HepG2 (cell line): Measurements from ENCODE around the gene R3HDM4. TPM values are rescaled to one million over a fixed set of nuclear protein-coding genes. Genes with fewer than 3 reads are reported as not detected.

Source experiments
- ATAC-seq: fragments of 200-7000 bp; cut with Tn5 transposase; 3 replicates; pipeline ENCODE4 v1.9.1; 2020; ENCODE audit warnings: mild to moderate bottlenecking, moderate library complexity
- BruUV-seq: library from RNA; stranded (reverse); fragments of 400-500 nt; replicated peaks from 2 replicates; lab custom pipeline; 2021; lab: Mats Ljungman, UMichigan
- CTCF ChIA-PET: fragments of 300-600 bp; formaldehyde crosslinking; extraction: SDS; loops from one replicate; lab custom pipeline; 2021; ENCODE audit warnings: low total read pairs, inconsistent platforms, low intra/inter-chr PET ratio; lab: Yijun Ruan, JAX
- POLR2A ChIA-PET: fragments of 350-600 bp; sonication (Branson Sonifier 250); formaldehyde crosslinking; loops from one replicate; lab custom pipeline; 2020; ENCODE audit warnings: antibody characterized with exemption, inconsistent platforms; lab: Yijun Ruan, JAX
- DNase-seq: peaks from one replicate; pipeline ENCODE4 v3.0.0-alpha.2; 2015; ENCODE audit warnings: low spot score
- FAIRE-seq: peaks from 3 replicates; lab custom pipeline; 2011; peaks lifted over from hg19 to GRCh38; lab: Jason Lieb, UNC
- H2AFZ ChIP-seq: one replicate; pipeline ENCODE4 v1.6.1; 2011; ENCODE audit warnings: low read length, inconsistent platforms
- H3K27ac ChIP-seq: fragments of 300-600 bp; 3 replicates; pipeline ENCODE4 v1.8.0; 2011; ENCODE audit warnings: mixed run types, mild to moderate bottlenecking, mixed read lengths, low read length, inconsistent platforms; ENCODE audit not compliant: insufficient read depth; ENCODE audit errors: extremely low read length
- H3K27me3 ChIP-seq, 2 experiments: fragments of 200-600 bp in 1 of 2; 2 replicates in 1 of 2; 3 replicates in 1 of 2; pipeline versions ENCODE4 v1.6.0 to v1.8.0; 2011; ENCODE audit warnings: low read length in 2 of 2, mild to moderate bottlenecking in 2 of 2, moderate library complexity in 2 of 2, inconsistent platforms in 1 of 2; ENCODE audit not compliant: insufficient read depth in 2 of 2, control insufficient read depth in 1 of 2
- H3K36me3 ChIP-seq, 2 experiments: fragments of 200-600 bp in 1 of 2; replicated peaks in 1 of 2; 2 replicates in 1 of 2; 3 replicates in 1 of 2; pipeline versions ENCODE4 v1.5.1 to v1.8.0; 2011; ENCODE audit warnings: low read length in 2 of 2, inconsistent platforms in 1 of 2; ENCODE audit not compliant: insufficient read depth in 2 of 2, control insufficient read depth in 1 of 2
- H3K4me1 ChIP-seq: 2 replicates; pipeline ENCODE4 v1.5.1; 2012; ENCODE audit warnings: low read length, inconsistent platforms; ENCODE audit not compliant: insufficient read depth
- H3K4me2 ChIP-seq: 2 replicates; pipeline ENCODE4 v1.6.0; 2011; ENCODE audit warnings: low read depth, low read length, inconsistent platforms
- H3K4me3 ChIP-seq, 3 experiments: fragments of 200-600 bp in 1 of 3; sonication (generic), shearing (Covaris generic) in 1 of 3; replicated peaks in 1 of 3; 2 replicates each; pipeline ENCODE4 v1.5.1; 2011 to 2016; ENCODE audit warnings: low read length in 3 of 3, inconsistent platforms in 2 of 3, low read depth in 2 of 3, mild to moderate bottlenecking in 2 of 3, control low read depth in 1 of 3, mixed read lengths in 1 of 3; ENCODE audit not compliant: insufficient read depth in 1 of 3
- H3K79me2 ChIP-seq: one replicate; pipeline ENCODE4 v1.6.1; 2011; ENCODE audit warnings: low read length, inconsistent platforms; ENCODE audit not compliant: insufficient read depth
- H3K9ac ChIP-seq: 2 replicates; pipeline ENCODE4 v1.6.0; 2011; ENCODE audit warnings: mild to moderate bottlenecking, low read depth, low read length, inconsistent platforms; ENCODE audit not compliant: insufficient read depth
- H3K9me3 ChIP-seq: 2 replicates; pipeline ENCODE4 v1.5.1; 2012; ENCODE audit warnings: mild to moderate bottlenecking, low read length
- H4K20me1 ChIP-seq: 2 replicates; pipeline ENCODE4 v1.6.0; 2011; ENCODE audit warnings: inconsistent platforms, mild to moderate bottlenecking, low read length, moderate library complexity; ENCODE audit not compliant: insufficient read depth
- MXI1 ChIP-seq: IDR thresholded peaks from 3 replicates; pipeline ENCODE4 v1.6.1; 2012; ENCODE audit warnings: low read depth, low read length, inconsistent platforms, borderline replicate concordance
- REXO4 ChIP-seq: sonication (generic); formaldehyde crosslinking; IDR thresholded peaks from 2 replicates; pipeline ENCODE4 v1.8.0; 2022; ENCODE audit warnings: missing genetic modification reagents, mild to moderate bottlenecking, borderline replicate concordance
- RFX1 ChIP-seq: fragments of 450-650 bp; IDR thresholded peaks from 2 replicates; pipeline ENCODE4 v1.6.1; 2017
- RFX3 ChIP-seq: IDR thresholded peaks from 2 replicates; pipeline ENCODE4 v1.6.1; 2016; ENCODE audit warnings: missing biosample characterization, missing genetic modification reagents
- SAP130 ChIP-seq: IDR thresholded peaks from 2 replicates; pipeline ENCODE4 v1.6.1; 2016; ENCODE audit warnings: low read depth
- SCMH1 ChIP-seq: sonication (generic); formaldehyde crosslinking; IDR thresholded peaks from 2 replicates; pipeline ENCODE4 v1.9.0; 2021; ENCODE audit warnings: missing genetic modification reagents, mild to moderate bottlenecking, borderline replicate concordance
- STAG1 ChIP-seq: sonication (generic); formaldehyde crosslinking; IDR thresholded peaks from 2 replicates; pipeline ENCODE4 v1.4.0; 2020; ENCODE audit warnings: missing genetic modification reagents
- ZKSCAN5 ChIP-seq: sonication (generic); formaldehyde crosslinking; IDR thresholded peaks from 2 replicates; pipeline ENCODE4 v1.5.1; 2020; ENCODE audit warnings: mild to moderate bottlenecking, missing genetic modification reagents
- ZNF329 ChIP-seq: sonication (generic); formaldehyde crosslinking; IDR thresholded peaks from 2 replicates; pipeline ENCODE4 v1.9.0; 2021; ENCODE audit warnings: low read depth, mild to moderate bottlenecking, missing genetic modification reagents
- ZNF430 ChIP-seq: sonication (generic); formaldehyde crosslinking; IDR thresholded peaks from 2 replicates; pipeline ENCODE4 v1.9.0; 2021; ENCODE audit warnings: mild to moderate bottlenecking, missing genetic modification reagents
- ZNF788 ChIP-seq: sonication (generic); formaldehyde crosslinking; IDR thresholded peaks from 2 replicates; pipeline ENCODE4 v1.5.0; 2020; ENCODE audit warnings: mild to moderate bottlenecking, missing genetic modification reagents, borderline replicate concordance
- WGBS: methylation state at CpG from one replicate; pipeline ENCODE4 v1.1.6; 2017; ENCODE audit warnings: low lambda C conversion rate; 5-methylcytosine and 5-hydroxymethylcytosine counted together
- in situ Hi-C: cut with HindIII; loops from 2 replicates; pipeline ENCODE4 v1.10.0; 2017; ENCODE audit warnings: low pct_unique_long_range_greater_than_20kb; ENCODE audit not compliant: extremely low pct_ligation_motif_present
- intact Hi-C: fragments of 100-400 bp; cut with micrococcal nuclease; formaldehyde crosslinking; loops from one replicate; pipeline ENCODE4 v1.10.0; 2022; ENCODE audit not compliant: unreplicated experiment
- polyA plus RNA-seq, 8 experiments: library from polyadenylated mRNA; depleted of rRNA in 3 of 8; stranded (reverse) in 7 of 8; unstranded in 1 of 8; fragments of >200 nt; fragmentation: Illumina TruSeq in 4 of 8; extraction: Trizol in 4 of 8; gene quantifications; 2 replicates each; pipeline versions ENCODE4 v1.2.1 to v1.2.3, GENCODE V29; 2011 to 2016; ENCODE audit warnings: low read depth in 4 of 8, missing spikeins in 1 of 8, mixed read lengths in 1 of 8; ENCODE audit not compliant: insufficient read depth in 1 of 8
- total RNA-seq, 5 experiments: library from RNA; depleted of rRNA; stranded (reverse); fragments of >200 nt; fragmentation: Illumina TruSeq; extraction: Trizol; gene quantifications; 2 replicates each; pipeline ENCODE4 v1.2.3, GENCODE V29; 2016; ENCODE audit warnings: low read depth in 1 of 5
- TF ChIP-seq, protein P1 (sequence below): sonication (generic); formaldehyde crosslinking; IDR thresholded peaks from 2 replicates; pipeline ENCODE4 v1.5.0; 2020; ENCODE audit warnings: missing genetic modification reagents
- TF ChIP-seq, protein P2 (sequence below): sonication (generic); IDR thresholded peaks from 2 replicates; pipeline ENCODE4 v1.6.1; 2016; ENCODE audit warnings: low read depth, borderline replicate concordance
- TF ChIP-seq, protein P3 (sequence below): sonication (generic); formaldehyde crosslinking; conservative IDR thresholded peaks from 2 replicates; pipeline ENCODE4 v1.4.0; 2020; ENCODE audit warnings: missing genetic modification reagents
- TF ChIP-seq, protein P4 (sequence below): sonication (generic); formaldehyde crosslinking; IDR thresholded peaks from 2 replicates; pipeline ENCODE4 v1.4.0; 2020; ENCODE audit warnings: missing genetic modification reagents, borderline replicate concordance

R3HDM4 gene
- total and polyA plus RNA-seq, 2 of the 13 experiments (the other 11 are each of a cell fraction or from before 2014, with no cell fraction given): 26.2 to 26.9 TPM

DNA sequence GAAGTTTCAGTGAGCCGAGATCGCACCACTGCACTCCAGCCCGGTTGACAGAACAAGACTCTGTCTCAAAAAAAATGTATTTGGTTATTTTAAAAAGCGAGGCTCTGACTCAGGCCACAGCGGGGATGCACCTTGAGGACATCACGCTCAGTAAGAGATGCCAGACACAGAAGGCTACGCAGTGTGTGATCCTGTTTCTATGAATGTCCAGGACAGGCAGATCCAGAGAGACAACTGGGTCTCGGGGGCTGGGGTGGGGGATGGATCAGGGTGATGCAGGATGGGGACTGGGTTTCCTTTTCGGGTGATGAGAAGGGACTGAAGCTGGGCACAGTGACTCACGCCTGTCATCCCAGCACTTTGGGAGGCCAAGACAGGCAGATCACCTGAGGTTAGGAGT, 25.4 kb downstream of the R3HDM4 start (continued):
- TF ChIP-seq, protein P1, sequence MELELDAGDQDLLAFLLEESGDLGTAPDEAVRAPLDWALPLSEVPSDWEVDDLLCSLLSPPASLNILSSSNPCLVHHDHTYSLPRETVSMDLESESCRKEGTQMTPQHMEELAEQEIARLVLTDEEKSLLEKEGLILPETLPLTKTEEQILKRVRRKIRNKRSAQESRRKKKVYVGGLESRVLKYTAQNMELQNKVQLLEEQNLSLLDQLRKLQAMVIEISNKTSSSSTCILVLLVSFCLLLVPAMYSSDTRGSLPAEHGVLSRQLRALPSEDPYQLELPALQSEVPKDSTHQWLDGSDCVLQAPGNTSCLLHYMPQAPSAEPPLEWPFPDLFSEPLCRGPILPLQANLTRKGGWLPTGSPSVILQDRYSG (CRISPR knock-in tag): no peak
- TF ChIP-seq ZNF788: no peak
- no peak for TF ChIP-seq ZKSCAN5 (CRISPR knock-in tag)
- no peak for TF ChIP-seq ZNF329 (CRISPR knock-in tag)
- TF ChIP-seq SCMH1 (CRISPR knock-in tag): no peak
- no peak for TF ChIP-seq STAG1
- TF ChIP-seq REXO4 (CRISPR knock-in tag): no peak

DNA sequence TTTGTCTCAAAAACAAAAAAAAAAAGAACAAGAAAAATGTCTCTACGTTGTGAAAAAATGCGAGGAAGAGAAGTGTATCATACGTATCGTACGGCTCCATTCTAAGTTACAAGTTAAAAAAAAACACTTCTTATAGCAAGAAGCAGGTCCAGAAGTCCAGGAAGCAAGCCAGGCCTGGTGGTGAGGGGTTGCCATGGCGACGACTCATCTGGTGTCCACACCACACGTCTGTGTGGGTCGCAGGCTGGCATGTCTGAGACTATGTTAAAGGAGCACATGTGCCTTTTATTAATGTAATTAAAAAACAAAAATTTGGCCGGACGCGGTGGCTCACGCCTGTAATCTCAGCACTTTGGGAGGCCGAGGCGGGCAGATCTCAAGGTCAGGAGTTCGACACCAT, 25.9 kb downstream of the R3HDM4 start:
- 86% methylated on average over 16 of the region's 16 CpGs for WGBS
- Histone ChIP-seq H3K79me2 (peaks cover 5% of the 10 kb centered on the region), H2AFZ (no peak overlapping the region), H3K4me1 (peaks cover 9% of the 10 kb centered on the region), H3K27me3 (no peaks in the 10 kb centered on the region), H3K36me3 (peaks cover 17 to 33% of the 10 kb centered on the region in 2 experiments; a peak in 4 of 5 replicates), H3K27ac (no peak overlapping the region), H4K20me1 (no peaks in the 10 kb centered on the region; the same call in 1 of the 2 replicates), H3K9me3 (no peaks in the 10 kb centered on the region), H3K4me2 (no peak overlapping the region), H3K4me3 (no peak overlapping the region), H3K9ac (no peak overlapping the region)
- ATAC-seq: peak; percentile 38; the same call in 1 of the 3 replicates
- BruUV-seq: no TSS peak
- DNase-seq: peak; percentile 38
- CTCF ChIA-PET: no interaction called here
- POLR2A ChIA-PET: no interaction called here
- in situ Hi-C loops: no loop called here
- no peak for FAIRE-seq
- TF ChIP-seq MXI1 (peak; percentile 74; the same call in 1 of the 3 replicates), RFX1 (peak; percentile 75), SAP130 (CRISPR knock-in tag) (0 out of 2 replicates have a peak, but pooled peaks have one; percentile 12), ZNF430 (CRISPR knock-in tag) (no peak), RFX3 (CRISPR knock-in tag) (peak; percentile 79)
- TF ChIP-seq, protein P2, sequence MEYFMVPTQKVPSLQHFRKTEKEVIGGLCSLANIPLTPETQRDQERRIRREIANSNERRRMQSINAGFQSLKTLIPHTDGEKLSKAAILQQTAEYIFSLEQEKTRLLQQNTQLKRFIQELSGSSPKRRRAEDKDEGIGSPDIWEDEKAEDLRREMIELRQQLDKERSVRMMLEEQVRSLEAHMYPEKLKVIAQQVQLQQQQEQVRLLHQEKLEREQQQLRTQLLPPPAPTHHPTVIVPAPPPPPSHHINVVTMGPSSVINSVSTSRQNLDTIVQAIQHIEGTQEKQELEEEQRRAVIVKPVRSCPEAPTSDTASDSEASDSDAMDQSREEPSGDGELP: peak; percentile 16; the same call in 1 of the 2 replicates
- TF ChIP-seq, protein P3, sequence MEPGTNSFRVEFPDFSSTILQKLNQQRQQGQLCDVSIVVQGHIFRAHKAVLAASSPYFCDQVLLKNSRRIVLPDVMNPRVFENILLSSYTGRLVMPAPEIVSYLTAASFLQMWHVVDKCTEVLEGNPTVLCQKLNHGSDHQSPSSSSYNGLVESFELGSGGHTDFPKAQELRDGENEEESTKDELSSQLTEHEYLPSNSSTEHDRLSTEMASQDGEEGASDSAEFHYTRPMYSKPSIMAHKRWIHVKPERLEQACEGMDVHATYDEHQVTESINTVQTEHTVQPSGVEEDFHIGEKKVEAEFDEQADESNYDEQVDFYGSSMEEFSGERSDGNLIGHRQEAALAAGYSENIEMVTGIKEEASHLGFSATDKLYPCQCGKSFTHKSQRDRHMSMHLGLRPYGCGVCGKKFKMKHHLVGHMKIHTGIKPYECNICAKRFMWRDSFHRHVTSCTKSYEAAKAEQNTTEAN (CRISPR knock-in tag): no peak
- TF ChIP-seq, protein P4, sequence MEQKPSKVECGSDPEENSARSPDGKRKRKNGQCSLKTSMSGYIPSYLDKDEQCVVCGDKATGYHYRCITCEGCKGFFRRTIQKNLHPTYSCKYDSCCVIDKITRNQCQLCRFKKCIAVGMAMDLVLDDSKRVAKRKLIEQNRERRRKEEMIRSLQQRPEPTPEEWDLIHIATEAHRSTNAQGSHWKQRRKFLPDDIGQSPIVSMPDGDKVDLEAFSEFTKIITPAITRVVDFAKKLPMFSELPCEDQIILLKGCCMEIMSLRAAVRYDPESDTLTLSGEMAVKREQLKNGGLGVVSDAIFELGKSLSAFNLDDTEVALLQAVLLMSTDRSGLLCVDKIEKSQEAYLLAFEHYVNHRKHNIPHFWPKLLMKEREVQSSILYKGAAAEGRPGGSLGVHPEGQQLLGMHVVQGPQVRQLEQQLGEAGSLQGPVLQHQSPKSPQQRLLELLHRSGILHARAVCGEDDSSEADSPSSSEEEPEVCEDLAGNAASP (CRISPR knock-in tag): no peak
- intact Hi-C loops: no loop called here
